HUES64 (cell line): ENCODE results near the gene WNT7B.

Experiments
- H3K27ac ChIP-seq: 2 replicates; pipeline ENCODE4 v1.7.0; 2013; ENCODE audit warnings: low read depth, low read length, inconsistent platforms
- H3K27me3 ChIP-seq: 2 replicates; pipeline ENCODE4 v1.6.1; 2013; ENCODE audit warnings: mild to moderate bottlenecking, low read length; ENCODE audit not compliant: insufficient read depth
- H3K36me3 ChIP-seq: 2 replicates; pipeline ENCODE4 v1.6.1; 2013; ENCODE audit warnings: mild to moderate bottlenecking, low read length; ENCODE audit not compliant: insufficient read depth
- H3K4me1 ChIP-seq: 2 replicates; pipeline ENCODE4 v1.6.1; 2013; ENCODE audit warnings: mild to moderate bottlenecking, low read length, moderate library complexity; ENCODE audit not compliant: insufficient read depth
- H3K4me3 ChIP-seq: 2 replicates; pipeline ENCODE4 v1.5.1; 2013; ENCODE audit warnings: mild to moderate bottlenecking, low read length, moderate library complexity
- H3K9ac ChIP-seq: 2 replicates; pipeline ENCODE4 v1.6.1; 2013; ENCODE audit warnings: mild to moderate bottlenecking, low read depth, low read length
- H3K9me3 ChIP-seq: 2 replicates; pipeline ENCODE4 v1.6.1; 2013; ENCODE audit warnings: low read depth, low read length; ENCODE audit not compliant: insufficient read depth
- WGBS: fragments of 150-250, 120-280 bp; methylation state at CpG from one replicate; pipeline ENCODE4 v1.1.7; 2013; ENCODE audit warnings: missing lambda C conversion rate; 5-methylcytosine and 5-hydroxymethylcytosine counted together

Gene WNT7B

GRCh38 chr22:45975164-45976161, 1.5 kb downstream of the WNT7B start:
- H3K36me3 ChIP-seq, result no peaks in the 10 kb centered on the region
- WGBS, result 3% methylated on average over 80 of the region's 80 CpGs
- H3K27me3 ChIP-seq, result peaks cover 91% of the 10 kb centered on the region
- H3K9ac ChIP-seq, result no peak overlapping the region; the same call in 1 of the 2 replicates
- no peak overlapping the region for H3K27ac ChIP-seq
- peak overlapping the region; percentile 32 for H3K4me3 ChIP-seq
- H3K4me1 ChIP-seq, result peaks cover 11% of the 10 kb centered on the region; the same call in 1 of the 2 replicates
- peaks cover 7% of the 10 kb centered on the region for H3K9me3 ChIP-seq

- Histone ChIP-seq H3K4me1 (peaks cover 16% of the 10 kb centered on the region), H3K36me3 (no peaks in the 10 kb centered on the region), H3K9ac (no peak overlapping the region), H3K9me3 (peaks cover 7% of the 10 kb centered on the region), H3K4me3 (no peak overlapping the region), H3K27me3 (peaks cover 99% of the 10 kb centered on the region), H3K27ac (no peak overlapping the region)
- WGBS, result 28% methylated on average over 4 of the region's 4 CpGs
These were observed 2.5 kb downstream of the WNT7B start for GRCh38 chr22:45974498-45974897.

GRCh38 chr22:45972889-45973253, 4.1 kb downstream of the WNT7B start:
- Histone ChIP-seq H3K9ac (no peak overlapping the region), H3K36me3 (no peaks in the 10 kb centered on the region), H3K4me1 (peaks cover 21% of the 10 kb centered on the region), H3K9me3 (peaks cover 7% of the 10 kb centered on the region), H3K4me3 (no peak overlapping the region), H3K27me3 (peaks cover 97% of the 10 kb centered on the region), H3K27ac (no peak overlapping the region)
- WGBS, result 64% methylated on average over 10 of the region's 10 CpGs

- no peak overlapping the region for H3K27ac ChIP-seq
- peaks cover 94% of the 10 kb centered on the region for H3K27me3 ChIP-seq
- no peak overlapping the region; the same call in 1 of the 2 replicates for H3K4me3 ChIP-seq
- peaks cover 21% of the 10 kb centered on the region for H3K4me1 ChIP-seq
- H3K9ac ChIP-seq, result no peak overlapping the region
- no peaks in the 10 kb centered on the region for H3K36me3 ChIP-seq
- WGBS, result 9% methylated on average over 83 of the region's 83 CpGs
- H3K9me3 ChIP-seq, result peaks cover 7% of the 10 kb centered on the region
These were observed 4.7 kb downstream of the WNT7B start for GRCh38 chr22:45972091-45972888.

GRCh38 chr22:45971408-45972028, 5.4 kb downstream of the WNT7B start:
- H3K27me3 ChIP-seq, result peaks cover 87% of the 10 kb centered on the region
- H3K4me3 ChIP-seq, result peak overlapping the region; percentile 44
- H3K9me3 ChIP-seq, result peaks cover 7% of the 10 kb centered on the region
- no peak overlapping the region for H3K9ac ChIP-seq
- 4% methylated on average over 66 of the region's 66 CpGs for WGBS
- H3K4me1 ChIP-seq, result peaks cover 21% of the 10 kb centered on the region
- H3K36me3 ChIP-seq, result no peaks in the 10 kb centered on the region
- H3K27ac ChIP-seq, result no peak overlapping the region

- no peak overlapping the region for H3K27ac ChIP-seq
- H3K4me3 ChIP-seq, result peak overlapping the region; percentile 44
- WGBS, result 4% methylated on average over 39 of the region's 40 CpGs
These were observed 6.1 kb downstream of the WNT7B start for GRCh38 chr22:45970705-45971407.

GRCh38 chr22:45969801-45970470, 7.0 kb downstream of the WNT7B start:
- Histone ChIP-seq H3K27ac (no peak overlapping the region), H3K27me3 (peaks cover 71% of the 10 kb centered on the region), H3K9me3 (peaks cover 7% of the 10 kb centered on the region), H3K4me3 (no peak overlapping the region), H3K9ac (no peak overlapping the region), H3K4me1 (peaks cover 19% of the 10 kb centered on the region), H3K36me3 (no peaks in the 10 kb centered on the region)
- 71% methylated on average over 21 of the region's 21 CpGs for WGBS

More at GRCh38 chr22:45970705-45971407, 6.1 kb downstream of the WNT7B start:
- Histone ChIP-seq H3K9me3 (peaks cover 7% of the 10 kb centered on the region), H3K27me3 (peaks cover 80% of the 10 kb centered on the region), H3K4me1 (peaks cover 21% of the 10 kb centered on the region), H3K36me3 (no peaks in the 10 kb centered on the region), H3K9ac (no peak overlapping the region)

GRCh38 chr22:45969414-45969799, 7.6 kb downstream of the WNT7B start:
- 62% methylated on average over 11 of the region's 11 CpGs for WGBS

GRCh38 chr22:45968751-45969413, 8.1 kb downstream of the WNT7B start:
- Histone ChIP-seq H3K4me3 (no peak overlapping the region), H3K27me3 (peaks cover 60% of the 10 kb centered on the region), H3K9ac (no peak overlapping the region), H3K36me3 (no peaks in the 10 kb centered on the region), H3K9me3 (peaks cover 7% of the 10 kb centered on the region), H3K4me1 (peaks cover 16% of the 10 kb centered on the region), H3K27ac (no peak overlapping the region)
- WGBS, result 85% methylated on average over 21 of the region's 21 CpGs

More at GRCh38 chr22:45969414-45969799, 7.6 kb downstream of the WNT7B start:
- Histone ChIP-seq H3K4me3 (no peak overlapping the region), H3K27me3 (peaks cover 65% of the 10 kb centered on the region), H3K36me3 (no peaks in the 10 kb centered on the region), H3K9ac (no peak overlapping the region), H3K4me1 (peaks cover 16% of the 10 kb centered on the region), H3K27ac (no peak overlapping the region), H3K9me3 (peaks cover 7% of the 10 kb centered on the region)
